ENCODE results near the gene KIF16B. TPM values are rescaled to one million over a fixed set of nuclear protein-coding genes. Genes with fewer than 3 reads are reported as not detected.

The KIF16B gene
- total and polyA plus RNA-seq, 8 donors: 5.0 to 59.8 (median 24.2) TPM

DNA sequence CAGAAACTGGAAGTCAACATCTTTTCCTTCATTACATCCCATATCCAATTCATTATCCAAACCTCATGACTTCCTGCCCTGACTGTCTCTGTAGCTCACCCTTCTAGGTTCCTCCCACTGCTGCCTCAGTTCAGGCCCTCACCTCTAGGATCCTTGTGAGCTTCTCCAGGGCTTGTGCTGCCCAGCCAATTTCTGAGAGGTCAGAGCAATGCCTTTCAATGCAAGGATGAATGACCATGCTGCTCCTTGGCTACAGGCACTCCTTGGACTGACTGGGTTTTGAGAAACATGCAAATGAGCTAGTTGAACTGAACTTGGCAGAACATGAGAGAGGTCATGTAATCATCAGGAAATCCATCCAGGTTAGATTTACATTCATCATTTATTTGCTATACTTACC lies 173.4 kb downstream of the KIF16B start:
- no peak for TF ChIP-seq EP300 (IDR thresholded peaks at IDR 0.05)
- no peak for TF ChIP-seq POLR2AphosphoS5 (IDR thresholded peaks at IDR 0.05)
- TF ChIP-seq, protein P1, sequence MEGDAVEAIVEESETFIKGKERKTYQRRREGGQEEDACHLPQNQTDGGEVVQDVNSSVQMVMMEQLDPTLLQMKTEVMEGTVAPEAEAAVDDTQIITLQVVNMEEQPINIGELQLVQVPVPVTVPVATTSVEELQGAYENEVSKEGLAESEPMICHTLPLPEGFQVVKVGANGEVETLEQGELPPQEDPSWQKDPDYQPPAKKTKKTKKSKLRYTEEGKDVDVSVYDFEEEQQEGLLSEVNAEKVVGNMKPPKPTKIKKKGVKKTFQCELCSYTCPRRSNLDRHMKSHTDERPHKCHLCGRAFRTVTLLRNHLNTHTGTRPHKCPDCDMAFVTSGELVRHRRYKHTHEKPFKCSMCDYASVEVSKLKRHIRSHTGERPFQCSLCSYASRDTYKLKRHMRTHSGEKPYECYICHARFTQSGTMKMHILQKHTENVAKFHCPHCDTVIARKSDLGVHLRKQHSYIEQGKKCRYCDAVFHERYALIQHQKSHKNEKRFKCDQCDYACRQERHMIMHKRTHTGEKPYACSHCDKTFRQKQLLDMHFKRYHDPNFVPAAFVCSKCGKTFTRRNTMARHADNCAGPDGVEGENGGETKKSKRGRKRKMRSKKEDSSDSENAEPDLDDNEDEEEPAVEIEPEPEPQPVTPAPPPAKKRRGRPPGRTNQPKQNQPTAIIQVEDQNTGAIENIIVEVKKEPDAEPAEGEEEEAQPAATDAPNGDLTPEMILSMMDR (IDR thresholded peaks at IDR 0.05): no peak
- Histone ChIP-seq H3K9me3 (no peaks in the 10 kb centered on the region), H3K27ac (no peak overlapping the region), H3K27me3 (no peaks in the 10 kb centered on the region), H3K4me3 (no peak overlapping the region), H3K4me1 (peaks cover 0 to 11% (median 4%) of the 10 kb centered on the region in 4 donors), H3K36me3 (peaks cover 10 to 48% (median 29%) of the 10 kb centered on the region in 4 donors)
- DNase-seq: no peak
- intact Hi-C loops (cut with DNase I; ENCODE audit: low total_unique reads): no loop called here

DNA sequence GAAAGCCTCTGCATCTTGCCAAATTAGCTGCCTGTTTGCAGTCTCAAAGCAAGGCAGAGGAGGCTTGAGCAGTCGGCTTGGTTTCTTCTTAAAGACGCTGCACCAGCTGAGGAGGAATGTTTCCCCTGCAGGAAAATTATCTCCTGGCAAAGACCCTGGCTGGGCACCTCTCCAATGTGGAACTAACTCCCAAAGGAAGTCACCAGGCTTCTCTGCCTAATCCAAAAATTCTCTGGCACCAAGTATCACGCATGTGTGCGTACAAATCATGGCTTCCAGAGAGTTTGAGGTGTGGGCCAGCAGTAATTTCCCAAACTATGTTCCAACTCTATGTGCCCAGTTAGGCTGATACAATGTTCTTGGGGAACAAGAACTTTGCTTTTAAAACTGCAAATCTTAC lies 176.2 kb downstream of the KIF16B start:
- intact Hi-C loops (cut with DNase I; ENCODE audit: low total_unique reads): no loop called here
- H3K4me1 ChIP-seq: peaks cover 0 to 11% (median 4%) of the 10 kb centered on the region in 4 donors
- TF ChIP-seq POLR2AphosphoS5 (IDR thresholded peaks at IDR 0.05): peak in 1 of 3 donors; percentile 17
- no peak for TF ChIP-seq EP300 (IDR thresholded peaks at IDR 0.05)
- no peak for TF ChIP-seq POLR2A (IDR thresholded peaks at IDR 0.05)
- TF ChIP-seq, protein P1 (IDR thresholded peaks at IDR 0.05): no peak
- no peak overlapping the region for H3K4me3 ChIP-seq
- no peaks in the 10 kb centered on the region for H3K9me3 ChIP-seq
- no peaks in the 10 kb centered on the region for H3K27me3 ChIP-seq
- H3K36me3 ChIP-seq: peaks cover 5 to 26% (median 10%) of the 10 kb centered on the region in 4 donors
- WGBS, 5 donors: 23 to 46% (median 34%) methylated on average over 4 of the region's 4 CpGs
- no peak overlapping the region for H3K27ac ChIP-seq
- peak in 1 of 2 donors; percentile 48 for DNase-seq

DNA sequence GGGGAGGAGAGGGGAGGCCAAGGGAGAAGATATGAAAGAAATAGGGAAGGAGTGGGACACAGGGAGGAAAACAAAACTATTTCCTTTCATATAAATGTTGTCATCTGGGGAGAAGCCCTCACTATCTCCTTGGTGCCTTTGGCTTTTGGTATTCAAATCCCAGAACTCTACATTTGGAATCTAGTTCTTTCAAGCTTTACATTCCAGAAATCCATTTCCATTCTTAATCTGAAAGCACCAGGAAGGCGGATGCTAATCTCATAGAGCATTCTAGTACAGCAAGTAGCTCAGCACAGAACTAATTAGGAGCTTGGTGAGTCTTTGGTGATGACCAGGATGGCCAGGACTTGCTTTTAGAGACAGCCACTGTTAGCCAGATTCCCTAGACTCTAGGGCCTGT lies 177.9 kb downstream of the KIF16B start:
- Histone ChIP-seq H3K27me3 (no peaks in the 10 kb centered on the region), H3K36me3 (peaks cover 6 to 37% (median 15%) of the 10 kb centered on the region in 4 donors), H3K9me3 (no peaks in the 10 kb centered on the region), H3K4me3 (no peak overlapping the region), H3K27ac (no peak overlapping the region), H3K4me1 (peaks cover 0 to 11% (median 4%) of the 10 kb centered on the region in 4 donors)
- intact Hi-C loops (cut with DNase I; ENCODE audit: low total_unique reads): no loop called here
- TF ChIP-seq, protein P1 (IDR thresholded peaks at IDR 0.05): no peak
- no peak for TF ChIP-seq POLR2AphosphoS5 (IDR thresholded peaks at IDR 0.05)
- no peak for TF ChIP-seq EP300 (IDR thresholded peaks at IDR 0.05)
- no peak for TF ChIP-seq POLR2A (IDR thresholded peaks at IDR 0.05)
- DNase-seq: no peak
- WGBS, 5 donors: 86 to 98% (median 93%) methylated on average over 1 of the region's 1 CpG

DNA sequence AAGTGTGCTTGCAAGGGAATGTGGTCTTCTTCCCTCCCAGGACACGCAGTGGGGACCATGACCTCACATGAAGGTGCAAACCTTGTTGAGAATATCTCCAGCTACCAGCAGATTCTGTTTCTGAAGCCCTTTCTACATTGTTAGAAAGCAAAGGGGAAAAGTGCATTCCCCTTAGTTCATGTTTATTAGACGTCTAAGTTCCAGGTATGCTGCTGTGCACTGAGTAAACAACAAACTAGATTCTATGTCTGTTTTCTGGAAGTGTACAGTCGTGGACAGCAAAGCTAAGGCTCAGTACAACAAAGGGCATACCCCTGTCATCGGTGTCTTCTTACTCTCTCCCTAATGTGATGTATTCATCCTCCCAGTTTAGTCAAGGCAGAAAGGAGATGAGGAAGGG lies 178.5 kb downstream of the KIF16B start:
- intact Hi-C loops (cut with DNase I; ENCODE audit: low total_unique reads): no loop called here
- no peak for DNase-seq
- no peak overlapping the region for H3K4me3 ChIP-seq
- H3K9me3 ChIP-seq: no peaks in the 10 kb centered on the region
- no peaks in the 10 kb centered on the region for H3K27me3 ChIP-seq
- WGBS, 5 donors: 51 to 87% (median 85%) methylated on average over 4 of the region's 4 CpGs
- H3K27ac ChIP-seq: no peak overlapping the region
- peaks cover 2 to 32% (median 12%) of the 10 kb centered on the region in 4 donors for H3K36me3 ChIP-seq
- H3K4me1 ChIP-seq: peaks cover 0 to 11% (median 4%) of the 10 kb centered on the region in 4 donors
- TF ChIP-seq POLR2AphosphoS5 (IDR thresholded peaks at IDR 0.05) (no peak), EP300 (IDR thresholded peaks at IDR 0.05) (no peak), POLR2A (IDR thresholded peaks at IDR 0.05) (no peak)
- TF ChIP-seq, protein P1 (IDR thresholded peaks at IDR 0.05): no peak

Measured in stomach (tissue), 9 donors.